Thymus (tissue), 11 donors: Measurements from ENCODE around the gene ZFHX2. TPM values are rescaled to one million over a fixed set of nuclear protein-coding genes. Genes with fewer than 3 reads are reported as not detected.

Experiments
- DNase-seq, 9 donors: peaks; one replicate each; pipeline ENCODE4 v3.0.0-alpha.2; 2013; ENCODE audit warnings: low spot score in 9 of 9, low read depth in 6 of 9, missing footprints in 1 of 9
- H3K27ac ChIP-seq, 2 donors: one replicate each; pipeline ENCODE4 v1.5.1; 2013; ENCODE audit warnings: control low read depth in 1 of 2, low read depth in 1 of 2, low read length in 1 of 2, mild to moderate bottlenecking in 1 of 2, moderate library complexity in 1 of 2
- H3K27me3 ChIP-seq, 2 donors: one replicate each; pipeline ENCODE4 v1.5.1; 2013; ENCODE audit warnings: low read length in 1 of 2; ENCODE audit not compliant: control insufficient read depth in 2 of 2, insufficient read depth in 1 of 2
- H3K36me3 ChIP-seq, 2 donors: one replicate each; pipeline ENCODE4 v1.5.1; 2013; ENCODE audit warnings: low read length in 1 of 2, mild to moderate bottlenecking in 1 of 2, moderate library complexity in 1 of 2; ENCODE audit not compliant: control insufficient read depth in 2 of 2, insufficient read depth in 2 of 2
- H3K4me1 ChIP-seq, 2 donors: one replicate each; pipeline ENCODE4 v1.5.1; 2013; ENCODE audit warnings: low read length in 2 of 2; ENCODE audit not compliant: control insufficient read depth in 2 of 2, insufficient read depth in 2 of 2
- H3K4me3 ChIP-seq, 2 donors: one replicate each; pipeline ENCODE4 v1.5.1; 2013; ENCODE audit warnings: low read length in 2 of 2, control low read depth in 1 of 2, mild to moderate bottlenecking in 1 of 2
- H3K9me3 ChIP-seq, 2 donors: one replicate each; pipeline ENCODE4 v1.5.1; 2013; ENCODE audit warnings: low read length in 1 of 2, mild to moderate bottlenecking in 1 of 2; ENCODE audit not compliant: control insufficient read depth in 2 of 2, insufficient read depth in 1 of 2
- WGBS: extraction: QIAGEN DNeasy Blood & Tissue Kit; methylation state at CpG from one replicate; pipeline ENCODE4 v1.1.7; 2013; 5-methylcytosine and 5-hydroxymethylcytosine counted together
- polyA plus RNA-seq: library from polyadenylated mRNA; stranded (reverse); fragments of 200-250 nt; gene quantifications from one replicate; pipeline ENCODE4 v1.2.3, GENCODE V29; 2013
- total RNA-seq: library from RNA; stranded (reverse); fragments of 120-200 nt; gene quantifications from one replicate; pipeline ENCODE4 v1.2.4, GENCODE V29; 2013
- donor health status: healthy.

The ZFHX2 gene
- total and polyA plus RNA-seq, 2 donors: 0.24 to 0.48 TPM

DNA sequence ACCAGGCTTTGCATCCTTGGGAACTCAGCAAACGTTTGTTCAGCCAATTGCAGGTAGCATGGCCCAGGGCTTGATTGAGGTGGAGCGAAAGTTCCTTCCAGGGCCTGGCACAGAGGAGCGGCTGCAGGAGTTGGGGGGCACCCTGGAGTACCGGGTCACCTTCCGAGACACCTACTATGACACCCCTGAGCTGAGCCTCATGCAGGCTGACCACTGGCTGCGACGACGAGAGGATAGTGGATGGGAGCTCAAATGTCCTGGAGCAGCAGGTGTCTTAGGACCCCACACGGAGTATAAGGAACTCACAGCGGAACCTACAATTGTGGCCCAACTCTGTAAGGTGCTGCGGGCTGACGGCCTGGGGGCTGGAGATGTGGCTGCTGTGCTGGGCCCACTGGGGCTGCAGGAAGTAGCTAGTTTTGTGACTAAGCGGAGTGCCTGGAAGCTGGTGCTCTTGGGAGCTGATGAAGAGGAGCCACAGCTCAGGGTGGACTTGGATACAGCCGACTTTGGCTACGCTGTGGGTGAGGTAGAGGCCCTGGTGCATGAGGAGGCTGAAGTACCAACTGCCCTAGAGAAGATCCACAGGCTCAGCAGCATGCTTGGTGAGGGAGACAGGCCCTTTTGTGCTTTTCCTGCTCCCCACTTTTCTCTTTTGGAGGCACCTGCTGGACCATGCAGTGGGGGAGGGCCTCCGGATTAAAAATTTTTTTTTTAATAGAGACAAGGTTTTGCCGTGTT, 5.3 kb upstream of the ZFHX2 start:
- Histone ChIP-seq H3K4me1 (peaks cover 8 to 14% of the 10 kb centered on the region in 2 donors), H3K36me3 (peaks cover 31 to 40% of the 10 kb centered on the region in 2 donors), H3K9me3 (no peaks in the 10 kb centered on the region), H3K27ac (peak overlapping the region; percentile 55 to 93), H3K4me3 (peak overlapping the region; percentile 86 to 95), H3K27me3 (no peaks in the 10 kb centered on the region)
- no peak for DNase-seq
- WGBS: 70% methylated on average over 17 of the region's 17 CpGs

DNA sequence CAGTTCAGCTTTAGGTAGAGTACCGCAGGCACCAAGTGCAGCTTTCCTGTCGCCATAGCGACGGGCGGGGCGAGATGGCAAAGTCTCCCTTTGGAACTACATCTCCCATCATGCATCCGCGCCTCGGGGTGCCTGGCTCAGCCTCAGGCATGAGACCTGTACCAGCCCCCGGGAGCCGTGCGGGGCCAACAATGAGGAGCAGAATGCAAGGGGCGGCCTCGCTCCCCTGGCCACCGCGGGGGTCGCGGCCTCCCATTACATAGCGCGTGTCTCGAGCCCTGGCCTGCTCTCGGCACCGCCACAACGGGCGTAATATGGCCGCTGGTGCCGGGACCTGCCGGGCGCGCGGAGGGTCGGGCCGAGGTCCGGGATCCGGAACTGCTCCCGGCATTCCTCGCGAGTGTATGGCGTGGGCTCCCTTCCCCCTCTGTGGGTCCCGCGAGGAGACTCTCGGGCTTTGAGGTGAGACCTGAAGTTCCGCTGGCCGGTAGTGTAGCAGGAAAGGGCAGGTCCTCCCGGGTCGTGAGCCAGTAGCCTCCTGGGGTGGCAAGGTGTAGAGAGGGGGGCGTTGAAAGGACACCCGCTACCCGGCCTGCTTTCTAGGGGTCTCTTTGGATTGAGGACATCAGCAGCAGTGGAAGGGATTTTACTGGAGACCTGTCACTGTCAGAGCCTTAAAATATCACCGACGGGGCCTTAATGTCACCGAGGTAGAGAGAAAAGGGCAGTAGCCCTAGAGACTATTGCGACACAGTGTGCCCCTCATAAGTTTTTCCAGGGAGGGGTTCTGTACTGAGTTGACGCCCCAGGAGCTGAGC, 4.5 kb upstream of the ZFHX2 start, which contains the start of gene THTPA:
Gene THTPA (plus strand): TSS at position 390 of the 818 bp plus-strand sequence. CDS start 487 bp downstream, outside the sequence.
- peak within 1 kb of the TSS; percentile 86 to 95 for H3K4me3 ChIP-seq
- H3K27ac ChIP-seq: peak within 1 kb of the TSS; percentile 55 to 93
- H3K9me3 ChIP-seq: no peaks in the 10 kb centered on the region
- H3K4me1 ChIP-seq: peaks cover 9 to 17% of the 10 kb centered on the region in 2 donors
- under 1% methylated on average over 54 of the region's 54 CpGs for WGBS
- H3K36me3 ChIP-seq: peaks cover 24 to 32% of the 10 kb centered on the region in 2 donors
- peaks cover 0 to 6% of the 10 kb centered on the region in 2 donors for H3K27me3 ChIP-seq
- DNase-seq: peak; percentile 85 to 97 (median 92)

DNA sequence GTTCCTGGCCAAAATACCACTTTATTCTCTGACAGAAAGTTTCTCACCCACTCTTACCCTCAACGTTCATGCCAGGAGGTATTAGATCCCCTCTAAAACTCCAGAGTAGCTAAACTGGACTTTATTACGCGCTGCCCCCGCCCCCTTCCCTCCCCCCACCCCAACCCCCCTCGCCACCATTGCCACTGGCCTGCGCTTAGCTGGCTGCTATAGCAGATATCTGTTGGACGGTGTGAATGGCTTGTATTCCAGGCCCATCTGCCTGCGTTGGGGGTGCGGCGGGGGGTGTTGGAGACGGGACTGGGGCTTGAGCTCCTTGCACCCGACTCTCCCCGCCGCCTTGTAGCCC, 3.9 kb upstream of the ZFHX2 start:
- WGBS: 7% methylated on average over 14 of the region's 14 CpGs
- no peak for DNase-seq
- peaks cover 22 to 28% of the 10 kb centered on the region in 2 donors for H3K36me3 ChIP-seq
- H3K4me3 ChIP-seq: peak overlapping the region; percentile 86 to 95
- no peaks in the 10 kb centered on the region for H3K9me3 ChIP-seq
- H3K27me3 ChIP-seq: peaks cover 3 to 12% of the 10 kb centered on the region in 2 donors
- peaks cover 9 to 23% of the 10 kb centered on the region in 2 donors for H3K4me1 ChIP-seq
- no peak overlapping the region for H3K27ac ChIP-seq

DNA sequence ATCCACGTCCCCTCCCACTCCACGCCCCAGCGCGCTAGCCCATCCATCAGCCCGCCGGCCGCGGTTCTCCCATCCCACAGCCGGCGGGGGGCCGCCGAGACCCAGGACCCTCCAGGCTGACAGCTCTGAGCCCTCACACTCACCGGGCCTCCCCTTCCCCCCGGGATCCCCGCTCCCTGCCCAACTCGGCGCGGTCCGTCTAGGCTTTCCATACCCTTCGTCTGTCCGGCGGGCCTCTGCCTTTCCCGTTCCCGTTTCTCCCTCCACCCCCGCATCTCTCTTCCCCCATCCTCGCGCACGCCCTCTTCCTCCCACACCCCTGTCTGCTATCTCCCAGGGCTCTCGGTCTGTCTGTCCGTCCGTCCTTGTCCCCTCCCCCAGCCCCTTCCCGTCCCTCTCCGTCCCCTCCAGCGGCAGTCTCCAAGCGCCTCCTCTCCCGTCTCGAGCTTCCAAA, 726 bp downstream of the ZFHX2 start:
- Histone ChIP-seq H3K36me3 (no peaks in the 10 kb centered on the region), H3K27ac (no peak overlapping the region), H3K27me3 (peaks cover 14 to 46% of the 10 kb centered on the region in 2 donors), H3K4me3 (peak overlapping the region; percentile 58 to 62), H3K9me3 (no peaks in the 10 kb centered on the region), H3K4me1 (peaks cover 2 to 15% of the 10 kb centered on the region in 2 donors)
- WGBS: 4% methylated on average over 37 of the region's 37 CpGs
- DNase-seq: no peak

DNA sequence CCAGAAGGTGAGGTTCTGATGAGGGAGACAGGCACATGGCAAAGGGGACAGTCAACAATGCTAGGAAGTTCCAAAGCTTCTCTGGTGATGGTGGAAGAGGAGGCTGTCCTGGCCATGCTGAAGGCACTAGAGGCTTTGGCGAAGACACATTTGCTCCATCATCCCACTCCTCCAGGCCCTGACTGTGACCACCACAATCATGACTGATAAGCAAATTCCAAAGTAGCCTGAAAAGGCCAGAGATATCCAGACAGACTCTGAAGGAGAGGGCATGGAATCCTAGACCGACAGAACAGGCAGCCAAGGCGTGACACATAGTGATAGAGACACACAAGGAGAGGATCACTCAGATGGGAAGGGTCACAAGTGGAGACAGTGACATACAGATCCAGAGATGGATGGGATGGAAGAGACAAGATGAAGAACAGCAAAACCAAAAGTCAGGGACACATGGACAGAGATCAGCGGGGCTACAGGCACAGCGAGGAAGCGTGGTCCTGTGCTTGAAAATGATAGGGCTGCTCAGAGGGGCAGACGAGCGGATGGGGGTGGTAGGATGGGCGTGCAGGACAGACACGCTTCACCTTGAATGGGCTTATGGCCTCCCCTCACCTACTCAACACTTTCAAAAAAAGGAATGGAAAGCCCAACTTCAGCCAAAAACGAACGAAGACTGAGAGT, 1.3 kb downstream of the ZFHX2 start:
- Histone ChIP-seq H3K27ac (no peak overlapping the region), H3K9me3 (no peaks in the 10 kb centered on the region), H3K36me3 (no peaks in the 10 kb centered on the region), H3K27me3 (peaks cover 14 to 46% of the 10 kb centered on the region in 2 donors), H3K4me1 (peaks cover 2 to 13% of the 10 kb centered on the region in 2 donors), H3K4me3 (peak overlapping the region; percentile 58 to 62)
- no peak for DNase-seq
- WGBS: 70% methylated on average over 12 of the region's 12 CpGs

DNA sequence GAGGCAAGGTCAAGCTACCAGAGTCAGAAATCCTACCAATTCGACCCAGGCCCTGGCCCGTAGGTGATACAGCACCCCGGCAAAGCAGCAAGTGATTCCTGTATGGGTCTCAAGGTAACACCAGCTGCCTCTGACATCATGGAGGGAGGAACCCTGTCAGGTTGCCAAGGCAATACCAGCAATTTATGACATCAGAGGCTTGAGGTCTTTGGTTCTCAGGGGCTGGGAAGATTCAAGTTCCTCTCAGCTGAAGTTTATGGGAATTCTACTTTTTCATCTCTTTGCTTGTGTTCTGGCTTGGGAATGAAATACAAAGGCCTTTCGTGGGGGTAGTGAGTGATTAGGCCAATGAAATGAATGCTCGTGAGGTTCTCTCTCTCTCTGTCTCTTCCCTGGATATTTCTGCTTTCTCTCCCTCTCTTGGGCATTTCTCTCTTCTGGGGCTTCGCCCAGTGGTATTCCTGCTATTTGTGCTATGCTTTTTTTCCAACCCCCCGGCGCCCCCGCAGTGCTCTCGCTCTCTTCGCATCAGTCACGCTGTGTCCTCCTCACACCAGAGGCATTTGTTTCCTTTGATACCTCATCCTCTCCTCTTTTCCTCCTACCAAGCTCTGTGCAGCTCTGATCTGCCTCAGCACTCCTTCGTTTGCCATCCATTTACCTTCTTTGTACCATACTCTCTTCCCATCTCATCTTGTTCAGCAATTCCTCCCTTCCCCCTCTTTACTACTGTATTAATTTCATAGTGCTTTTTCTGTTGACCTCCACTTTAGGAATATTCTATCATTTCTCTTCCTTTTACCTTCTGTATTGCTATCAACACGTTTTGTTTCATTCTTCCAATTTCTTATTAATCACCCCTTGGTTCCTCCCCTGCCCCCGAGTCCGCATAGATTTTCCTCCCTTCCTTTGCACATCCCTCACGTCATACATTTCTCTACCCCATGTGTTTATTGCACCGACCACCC, 2.9 kb downstream of the ZFHX2 start:
- DNase-seq: no peak
- H3K27ac ChIP-seq: no peak overlapping the region
- WGBS: 91% methylated on average over 18 of the region's 18 CpGs

DNA sequence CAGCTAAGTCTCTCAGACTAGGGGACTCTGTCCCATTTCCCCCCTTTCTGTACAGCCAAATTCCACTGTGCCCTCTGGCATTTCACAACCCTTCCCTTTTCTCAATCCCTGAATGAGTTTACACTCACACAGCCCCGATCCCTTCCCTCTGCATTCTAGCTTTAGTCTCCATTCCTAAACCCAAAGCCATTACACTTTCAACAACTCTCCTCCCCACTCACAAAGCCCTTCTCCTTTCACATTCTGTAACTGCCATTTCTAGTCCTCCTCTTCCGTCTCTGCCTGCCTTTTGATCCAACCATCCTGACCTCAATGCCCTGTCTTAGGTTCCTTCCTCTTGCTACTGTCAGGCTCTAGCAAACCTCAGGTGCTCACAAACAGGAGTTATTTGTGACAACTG, 3.6 kb downstream of the ZFHX2 start:
- Histone ChIP-seq H3K9me3 (no peaks in the 10 kb centered on the region), H3K27me3 (peaks cover 14 to 46% of the 10 kb centered on the region in 2 donors), H3K4me3 (no peak overlapping the region), H3K27ac (no peak overlapping the region), H3K4me1 (peaks cover 2 to 13% of the 10 kb centered on the region in 2 donors), H3K36me3 (no peaks in the 10 kb centered on the region)
- DNase-seq: no peak
- 89% methylated on average over 2 of the region's 2 CpGs for WGBS

More for the DNA sequence above, 2.9 kb downstream of the ZFHX2 start:
- Histone ChIP-seq H3K9me3 (no peaks in the 10 kb centered on the region), H3K27me3 (peaks cover 14 to 46% of the 10 kb centered on the region in 2 donors), H3K36me3 (no peaks in the 10 kb centered on the region), H3K4me1 (peaks cover 2 to 13% of the 10 kb centered on the region in 2 donors), H3K4me3 (no peak overlapping the region)

DNA sequence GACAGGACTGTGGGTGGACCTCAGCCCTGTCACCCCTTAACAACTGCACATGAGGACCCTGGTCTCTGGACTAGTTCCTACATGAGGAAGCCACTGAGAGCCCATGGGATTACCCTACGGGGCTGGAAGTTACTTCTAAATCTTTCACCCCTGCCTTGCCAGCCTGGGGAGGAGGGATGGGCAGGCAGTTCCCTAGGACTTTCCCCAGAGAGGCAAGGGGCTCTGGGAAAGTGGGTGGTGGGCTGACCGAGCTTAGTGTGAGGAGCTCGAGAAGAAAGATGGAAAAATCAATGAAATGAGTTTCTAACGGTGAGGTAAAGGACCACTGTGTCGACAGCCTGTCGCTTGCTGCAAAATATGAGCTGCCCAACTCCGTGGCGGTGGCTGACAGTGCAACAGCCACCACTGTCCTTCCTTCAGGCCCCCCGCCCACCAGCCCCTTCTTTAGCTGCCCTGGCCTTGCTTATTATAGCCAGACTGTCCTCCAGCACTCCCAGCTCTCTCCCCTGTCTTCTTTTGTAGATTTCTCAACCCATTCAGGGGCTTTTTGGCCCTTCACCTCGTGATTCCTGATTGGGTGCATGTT, 5.0 kb downstream of the ZFHX2 start:
- H3K9me3 ChIP-seq: no peaks in the 10 kb centered on the region
- H3K36me3 ChIP-seq: no peaks in the 10 kb centered on the region
- DNase-seq: no peak
- peaks cover 14 to 45% of the 10 kb centered on the region in 2 donors for H3K27me3 ChIP-seq
- no peak overlapping the region for H3K27ac ChIP-seq
- peaks cover 0 to 8% of the 10 kb centered on the region in 2 donors for H3K4me1 ChIP-seq
- WGBS: 93% methylated on average over 10 of the region's 10 CpGs
- H3K4me3 ChIP-seq: no peak overlapping the region
